ENCODE data around the gene TBCD.

TBCD gene

DNA sequence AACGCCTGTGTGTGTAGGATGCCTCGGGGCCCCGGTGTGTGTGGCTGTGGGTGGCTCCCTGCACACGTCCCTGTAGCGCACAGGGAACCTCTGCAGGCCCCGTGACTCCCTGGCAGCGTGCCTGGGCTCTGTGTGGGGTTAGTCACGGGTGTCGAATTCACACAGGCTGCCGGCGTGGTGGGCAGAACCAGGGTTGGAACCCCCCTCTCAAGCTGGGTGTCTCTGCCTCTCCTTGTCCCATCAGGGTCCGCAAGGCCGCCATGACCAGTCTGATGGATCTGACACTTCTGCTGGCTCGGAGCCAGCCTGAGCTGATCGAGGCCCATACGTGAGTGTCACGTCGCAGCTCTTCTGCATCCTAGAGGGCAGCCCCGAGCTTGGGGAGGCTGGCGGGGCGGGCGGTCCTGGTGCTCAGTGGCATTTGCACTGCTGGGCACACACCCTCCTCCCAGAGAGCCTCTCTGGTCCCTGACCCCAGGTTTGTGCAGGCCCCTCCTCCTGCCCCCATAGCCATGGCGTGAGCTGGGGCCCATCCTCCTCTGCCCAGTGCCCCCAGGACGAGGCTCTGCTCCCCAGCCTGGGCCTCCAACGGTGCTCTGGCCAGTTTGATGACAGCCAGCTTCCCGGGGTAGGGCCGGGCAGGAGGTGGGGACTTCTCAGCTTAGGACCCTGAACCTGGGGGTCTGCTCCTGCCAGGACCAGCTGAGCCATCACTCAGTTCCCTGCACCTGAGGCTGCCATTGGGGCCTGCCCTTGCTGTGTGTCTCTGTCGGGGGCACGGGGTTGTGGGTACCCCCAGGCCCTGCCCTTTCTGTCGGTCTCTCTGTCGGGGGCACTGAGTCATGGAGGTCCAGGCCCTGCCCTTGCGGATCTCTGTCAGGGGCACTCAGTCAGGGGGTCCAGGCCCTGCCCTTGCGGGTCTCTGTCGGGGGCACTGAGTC is 176.1 kb downstream of the TBCD start:
- DNase-seq: no peak

DNA sequence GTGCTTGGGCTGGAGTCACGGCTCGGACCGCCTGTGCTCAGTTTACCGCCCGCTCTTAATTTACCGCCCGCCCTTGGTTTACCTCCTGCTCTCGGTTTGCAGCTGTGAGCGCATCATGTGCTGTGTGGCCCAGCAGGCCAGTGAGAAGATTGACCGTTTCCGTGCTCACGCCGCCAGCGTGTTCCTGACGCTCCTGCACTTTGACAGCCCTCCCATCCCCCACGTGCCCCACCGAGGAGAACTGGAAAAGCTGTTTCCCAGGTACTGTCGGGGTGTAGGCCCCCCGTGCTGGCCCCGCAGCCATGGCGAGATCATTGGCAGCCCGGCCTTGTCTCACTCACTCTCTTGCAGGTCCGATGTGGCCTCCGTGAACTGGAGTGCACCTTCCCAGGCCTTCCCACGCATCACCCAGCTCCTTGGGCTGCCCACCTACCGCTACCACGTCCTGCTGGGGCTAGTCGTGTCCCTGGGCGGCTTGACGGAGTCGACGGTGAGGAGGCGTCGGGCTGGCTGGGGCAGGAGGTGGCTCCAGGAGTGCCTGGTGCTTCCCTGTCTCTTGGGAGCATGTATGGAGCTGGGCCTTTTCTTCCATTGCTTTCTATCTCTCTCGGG is 177.3 kb downstream of the TBCD start:
- no peak for DNase-seq

DNA sequence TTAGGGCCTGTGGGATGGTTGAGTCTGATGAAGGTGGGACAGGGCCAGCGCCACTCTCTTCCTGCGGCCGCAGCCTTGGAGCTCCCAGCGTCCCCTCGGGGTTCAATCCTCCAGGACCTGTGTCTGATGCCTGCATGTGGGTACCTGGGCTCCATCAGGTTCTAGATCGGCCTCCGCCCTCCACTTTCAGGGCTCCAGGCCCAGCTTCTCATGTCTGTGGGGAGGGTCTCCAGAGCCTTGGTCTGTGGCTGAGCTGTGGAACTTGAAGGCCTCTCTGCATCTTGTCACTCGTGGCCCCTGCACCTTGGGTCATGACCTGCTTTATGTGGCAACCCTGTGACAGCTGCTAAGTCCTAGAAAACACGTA is 177.8 kb downstream of the TBCD start:
- DNase-seq: no peak

DNA sequence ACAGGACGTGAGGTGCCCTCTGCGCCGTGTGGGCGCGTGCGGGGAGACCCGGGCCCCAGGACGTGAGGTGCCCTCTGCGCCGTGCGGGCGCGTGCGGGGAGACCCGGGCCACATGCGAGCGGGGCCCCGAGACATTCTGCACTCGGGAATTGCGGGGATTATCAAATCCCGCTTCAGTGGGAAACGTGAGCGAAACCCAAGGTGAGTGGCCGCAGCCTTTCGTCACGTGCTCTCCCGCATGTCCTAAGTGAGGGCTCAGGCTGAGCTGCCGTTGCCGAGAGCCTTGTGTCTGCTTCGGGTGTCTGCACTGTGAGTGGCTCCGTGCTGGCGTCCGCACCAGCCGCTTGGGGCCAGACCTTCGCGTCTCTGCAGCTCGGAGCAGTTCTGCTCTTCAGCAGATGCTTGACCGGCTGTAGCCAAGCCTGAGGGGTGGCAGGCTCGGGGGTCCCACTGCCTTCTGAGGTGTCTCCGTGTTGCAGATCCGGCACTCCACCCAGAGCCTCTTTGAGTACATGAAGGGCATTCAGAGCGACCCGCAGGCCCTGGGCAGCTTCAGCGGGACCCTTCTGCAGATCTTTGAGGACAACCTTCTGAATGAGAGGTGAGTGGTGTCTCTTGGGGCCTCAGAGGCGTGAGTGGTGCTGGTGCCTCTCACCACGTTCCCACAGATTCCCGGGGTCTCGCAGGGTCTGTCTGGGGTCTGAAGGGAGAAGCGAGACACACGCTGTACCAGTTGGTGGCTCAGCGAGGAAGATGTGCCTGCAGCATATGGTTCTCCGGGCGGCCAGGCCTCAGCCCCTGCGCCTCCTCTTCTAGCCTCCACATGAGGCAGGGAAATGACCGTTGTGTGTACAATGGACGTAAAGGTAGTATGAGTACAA is 178.4 kb downstream of the TBCD start:
- no peak for DNase-seq

- DNase-seq: no peak
Observed at GRCh38 chr17:82930924-82931698, 179.2 kb downstream of the TBCD start.

DNA sequence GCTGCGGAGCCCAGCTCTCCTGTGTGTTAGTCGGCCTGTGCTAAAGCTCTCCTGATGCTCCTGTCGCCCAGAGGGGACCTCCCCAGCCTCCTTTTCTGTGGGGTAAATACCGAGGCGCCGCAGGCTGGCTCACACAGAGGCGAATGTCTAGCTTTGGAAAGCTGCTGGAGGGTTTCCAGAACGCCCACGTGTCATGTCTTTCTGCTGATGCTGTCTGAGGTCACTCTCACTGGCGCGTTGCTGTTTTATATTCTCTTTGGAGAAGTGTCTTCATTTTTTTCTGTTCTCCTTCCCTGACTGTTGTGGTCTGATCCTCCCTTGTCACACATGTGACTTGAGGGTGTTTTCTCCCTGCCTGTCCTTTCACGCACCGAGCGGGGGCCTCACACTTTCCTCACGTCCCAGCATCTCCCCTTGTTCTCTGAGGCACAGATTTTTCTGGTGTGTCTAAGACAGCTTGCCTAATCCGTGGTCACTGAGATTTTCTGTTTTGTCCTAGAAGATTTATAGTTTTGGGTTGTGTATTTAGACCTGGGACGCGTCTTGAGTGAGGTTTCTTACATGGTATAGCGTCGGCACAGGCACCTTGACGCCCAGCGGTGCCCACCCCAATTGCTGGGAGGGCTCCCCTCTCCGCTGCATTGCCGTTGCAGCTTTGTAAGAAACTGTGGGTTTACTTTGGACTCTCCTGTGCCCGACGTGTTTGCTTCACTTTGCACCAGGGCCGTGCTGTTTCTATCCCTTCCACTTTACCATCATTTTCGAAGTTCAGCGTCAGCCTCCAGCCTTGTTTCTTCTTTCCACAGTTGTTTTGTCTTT is 180.0 kb downstream of the TBCD start:
- peak; percentile 92 for DNase-seq

GRCh38 chr17:82932518-82933310 is 180.8 kb downstream of the TBCD start:
- DNase-seq: peak; percentile 74

DNA sequence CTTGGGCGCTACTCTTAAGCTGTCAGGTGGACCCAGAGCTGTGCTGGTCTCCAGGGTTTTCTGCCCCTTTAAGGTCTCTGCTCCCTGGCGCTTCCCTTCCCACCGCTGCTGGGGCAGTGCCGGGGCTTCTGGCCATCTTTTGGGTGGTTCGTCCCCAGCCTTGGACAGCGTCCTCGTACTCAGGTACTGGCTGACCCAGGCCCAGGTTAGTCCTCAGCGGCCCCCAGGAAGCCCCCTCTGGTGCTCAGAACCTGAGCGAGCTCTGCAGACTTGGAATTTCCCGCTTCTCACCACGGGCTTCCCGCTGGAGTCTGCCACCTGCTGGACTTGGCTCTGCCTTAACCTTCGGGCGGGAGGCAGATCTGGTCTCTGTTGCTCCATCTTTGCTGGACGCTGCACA is 182.0 kb downstream of the TBCD start:
- no peak for DNase-seq

GRCh38 chr17:82935966-82936767 is 184.3 kb downstream of the TBCD start:
- no peak for DNase-seq

- DNase-seq: no peak
Observed at GRCh38 chr17:82936768-82937171, 184.9 kb downstream of the TBCD start.

DNA sequence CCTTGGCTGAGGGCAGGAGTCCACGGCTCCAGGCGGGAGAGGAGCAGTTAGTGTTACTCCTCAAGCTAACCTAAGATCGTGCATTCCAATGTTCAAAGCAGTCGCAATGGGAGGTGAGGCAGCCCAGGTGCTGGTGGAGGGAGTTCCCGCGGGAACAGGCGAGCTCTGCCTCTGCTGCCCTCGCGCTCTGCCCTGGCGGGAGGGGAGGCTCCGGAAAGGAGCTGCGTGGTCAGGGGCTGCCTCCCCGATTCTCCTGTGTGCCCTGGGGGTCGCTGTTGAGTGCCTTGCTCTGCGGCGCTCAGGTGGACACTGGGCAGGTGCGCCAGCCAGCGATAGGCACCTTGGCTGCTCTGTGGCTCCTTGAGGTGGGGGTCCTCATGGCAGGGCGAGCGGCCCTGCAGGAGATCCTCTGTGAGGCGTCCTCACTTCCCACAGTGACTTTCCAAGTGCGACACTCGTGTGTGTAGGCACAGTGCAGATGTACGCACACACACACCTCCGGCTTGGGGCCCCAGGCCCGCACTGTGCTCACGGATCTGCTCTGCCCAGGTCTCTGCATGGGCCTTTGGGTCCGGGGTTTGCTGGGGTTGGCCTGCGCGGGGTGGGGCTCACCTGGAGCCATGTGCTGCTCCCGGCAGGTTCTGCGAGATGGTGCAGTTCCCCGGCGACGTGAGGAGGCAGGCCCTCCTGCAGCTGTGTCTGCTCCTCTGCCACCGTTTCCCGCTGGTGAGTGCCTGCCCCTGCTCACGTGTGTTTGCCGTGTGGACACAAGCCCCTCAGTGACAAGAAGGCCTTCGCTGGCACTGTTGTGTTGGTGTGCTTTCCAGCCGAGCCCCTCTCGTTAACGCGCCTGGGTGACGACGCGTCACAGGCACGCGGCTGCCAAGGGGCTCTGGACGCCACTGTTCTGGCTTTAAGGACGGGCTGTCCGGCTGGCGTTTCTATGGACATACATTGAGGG is 185.8 kb downstream of the TBCD start:
- no peak for DNase-seq

DNA sequence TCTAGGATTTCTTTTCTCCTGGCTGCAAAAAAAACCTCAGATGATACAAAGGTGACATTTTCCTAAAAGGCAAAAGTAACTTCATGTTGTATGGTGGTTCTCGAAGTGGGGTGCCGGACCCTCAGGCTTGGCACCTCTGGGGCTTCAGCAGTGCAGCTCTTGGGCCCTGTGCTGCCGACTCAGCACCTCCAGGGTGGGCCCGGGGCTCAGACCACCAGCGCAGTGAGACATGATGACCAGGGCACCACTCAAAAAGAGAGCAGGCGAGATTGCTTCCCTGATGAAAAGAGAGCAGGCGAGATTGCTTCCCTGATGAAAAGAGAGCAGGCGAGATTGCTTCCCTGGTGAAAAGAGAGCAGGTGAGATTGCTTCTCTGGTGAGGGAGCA is 186.6 kb downstream of the TBCD start:
- DNase-seq: no peak

GRCh38 chr17:82938873-82939620 is 187.2 kb downstream of the TBCD start:
- no peak for DNase-seq

- DNase-seq: no peak
Observed at GRCh38 chr17:82939621-82940135, 187.8 kb downstream of the TBCD start.

DNA sequence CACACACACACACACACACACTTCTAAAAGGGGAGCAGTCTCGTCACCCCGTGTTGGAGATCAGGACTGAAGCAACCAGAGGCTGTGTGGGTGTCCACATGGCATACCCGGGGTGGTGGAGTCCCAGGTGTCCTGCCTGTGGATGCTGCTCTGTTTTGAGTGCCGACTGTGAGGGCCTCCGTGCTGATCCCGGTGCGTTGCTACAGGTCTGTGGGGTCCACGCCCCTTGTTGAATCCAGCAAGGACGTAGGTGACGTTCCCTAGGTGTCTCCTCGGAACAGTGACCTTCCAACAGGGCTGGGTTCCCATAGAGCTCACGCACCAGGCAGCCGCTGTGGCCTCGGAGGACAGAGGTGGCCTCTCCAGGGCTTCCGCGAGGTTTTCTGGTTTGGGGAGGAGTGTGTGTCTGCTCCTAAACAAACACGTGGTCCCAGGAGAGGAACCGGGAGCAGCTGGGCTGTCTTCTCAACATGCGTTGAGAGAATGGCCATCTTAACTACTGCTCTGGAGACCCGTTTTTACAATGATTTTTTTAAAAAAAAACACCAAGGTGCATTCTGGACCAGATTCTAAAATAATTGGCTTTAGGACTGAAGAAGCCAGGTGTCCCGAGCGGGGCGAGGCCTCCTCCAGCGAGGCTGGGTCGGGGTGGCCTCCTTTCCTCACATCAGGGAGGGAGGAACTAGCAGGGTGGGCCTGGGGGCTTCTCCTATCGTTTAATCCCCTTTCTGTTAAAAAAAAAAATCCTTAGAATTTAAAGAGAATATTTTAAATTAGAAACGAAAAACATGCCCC is 188.6 kb downstream of the TBCD start:
- no peak for DNase-seq

GRCh38 chr17:82941021-82942001 is 189.4 kb downstream of the TBCD start:
- no peak for DNase-seq

All from EL (cell line).